HepG2 (cell line): ENCODE results near the gene SPATA13. TPM values are rescaled to one million over a fixed set of nuclear protein-coding genes. Genes with fewer than 3 reads are reported as not detected.
A peak's percentile ranks its signal among the peaks of the same experiment; 100 is the strongest.

ENCODE experiments used
- AKAP8 ChIP-seq: sonication (generic); formaldehyde crosslinking; IDR thresholded peaks from 2 replicates; pipeline ENCODE4 v1.5.1; 2020; ENCODE audit warnings: mild to moderate bottlenecking, missing genetic modification reagents
- ARNTL ChIP-seq: sonication (generic); formaldehyde crosslinking; IDR thresholded peaks from 2 replicates; pipeline ENCODE4 v1.4.0; 2020; ENCODE audit warnings: mild to moderate bottlenecking, missing genetic modification reagents
- ATF3 ChIP-seq: sonication (generic); formaldehyde crosslinking; IDR thresholded peaks from 2 replicates; pipeline ENCODE4 v1.4.0; 2020; ENCODE audit warnings: missing genetic modification reagents
- BATF2 ChIP-seq: sonication (generic); formaldehyde crosslinking; IDR thresholded peaks from 2 replicates; pipeline ENCODE4 v1.8.0; 2022; ENCODE audit warnings: mild to moderate bottlenecking, missing genetic modification reagents, moderate library complexity
- ESRRA ChIP-seq: sonication (generic); formaldehyde crosslinking; IDR thresholded peaks from 2 replicates; pipeline ENCODE4 v1.5.1; 2020; ENCODE audit warnings: mild to moderate bottlenecking, low read depth, missing genetic modification reagents
- ETS1 ChIP-seq: sonication (generic); formaldehyde crosslinking; IDR thresholded peaks from 2 replicates; pipeline ENCODE4 v1.4.0; 2020; ENCODE audit warnings: missing genetic modification reagents
- GTF3A ChIP-seq: sonication (generic); formaldehyde crosslinking; conservative IDR thresholded peaks from 2 replicates; pipeline ENCODE4 v1.4.0; 2020; ENCODE audit warnings: mild to moderate bottlenecking, missing genetic modification reagents
- HNF4G ChIP-seq, 2 experiments: sonication (generic) in 1 of 2; formaldehyde crosslinking in 1 of 2; IDR thresholded peaks; 2 replicates each; pipeline versions ENCODE4 v1.4.0 to v1.6.1; 2011 to 2020; ENCODE audit warnings: borderline replicate concordance in 2 of 2, low read depth in 2 of 2, mild to moderate bottlenecking in 2 of 2, low read length in 1 of 2, missing genetic modification reagents in 1 of 2, moderate library complexity in 1 of 2
- MED8 ChIP-seq: sonication (generic); formaldehyde crosslinking; IDR thresholded peaks from 2 replicates; pipeline ENCODE4 v1.8.1; 2023; ENCODE audit warnings: mild to moderate bottlenecking, missing genetic modification reagents; ENCODE audit not compliant: insufficient replicate concordance
- MTA1 ChIP-seq: sonication (generic); formaldehyde crosslinking; IDR thresholded peaks from 2 replicates; pipeline ENCODE4 v1.4.0; 2020; ENCODE audit warnings: missing genetic modification reagents, mild to moderate bottlenecking, borderline replicate concordance
- PLSCR1 ChIP-seq: sonication (generic); formaldehyde crosslinking; IDR thresholded peaks from 2 replicates; pipeline ENCODE4 v1.5.0; 2020; ENCODE audit warnings: missing genetic modification reagents, mild to moderate bottlenecking, borderline replicate concordance
- TBX2 ChIP-seq: sonication (generic); formaldehyde crosslinking; IDR thresholded peaks from 2 replicates; pipeline ENCODE4 v1.5.0; 2020; ENCODE audit warnings: missing genetic modification reagents, mild to moderate bottlenecking, borderline replicate concordance
- UBTF ChIP-seq: sonication (generic); formaldehyde crosslinking; IDR thresholded peaks from 2 replicates; pipeline ENCODE4 v1.4.0; 2020; ENCODE audit warnings: mild to moderate bottlenecking, missing genetic modification reagents
- ZBTB2 ChIP-seq: sonication (generic); formaldehyde crosslinking; IDR thresholded peaks from 2 replicates; pipeline ENCODE4 v1.8.0; 2022; ENCODE audit warnings: low read depth, missing genetic modification reagents
- ZBTB8A ChIP-seq: sonication (generic); formaldehyde crosslinking; IDR thresholded peaks from 2 replicates; pipeline ENCODE4 v1.4.0; 2020; ENCODE audit warnings: mild to moderate bottlenecking, low read depth, missing genetic modification reagents, borderline replicate concordance
- ZFP90 ChIP-seq: sonication (generic); formaldehyde crosslinking; IDR thresholded peaks from 2 replicates; pipeline ENCODE4 v1.8.0; 2022; ENCODE audit warnings: missing genetic modification reagents, mild to moderate bottlenecking, inconsistent platforms, borderline replicate concordance
- ZNF605 ChIP-seq: sonication (generic); formaldehyde crosslinking; IDR thresholded peaks from 2 replicates; pipeline ENCODE4 v1.8.0; 2022; ENCODE audit warnings: mild to moderate bottlenecking, missing genetic modification reagents
- ZNF644 ChIP-seq: IDR thresholded peaks from 2 replicates; pipeline ENCODE4 v1.6.1; 2016; ENCODE audit warnings: low read depth
- ZNF704 ChIP-seq: sonication (generic); formaldehyde crosslinking; IDR thresholded peaks from 2 replicates; pipeline ENCODE4 v1.8.1; 2023; ENCODE audit warnings: mild to moderate bottlenecking, inconsistent platforms, moderate library complexity, missing genetic modification reagents, borderline replicate concordance
- ZNF720 ChIP-seq: sonication (generic); formaldehyde crosslinking; IDR thresholded peaks from 2 replicates; pipeline ENCODE4 v1.4.0; 2020; ENCODE audit warnings: missing genetic modification reagents
- polyA plus RNA-seq, 8 experiments: library from polyadenylated mRNA; depleted of rRNA in 3 of 8; stranded (reverse) in 7 of 8; unstranded in 1 of 8; fragments of >200 nt; fragmentation: Illumina TruSeq in 4 of 8; extraction: Trizol in 4 of 8; gene quantifications; 2 replicates each; pipeline versions ENCODE4 v1.2.1 to v1.2.3, GENCODE V29; 2011 to 2016; ENCODE audit warnings: low read depth in 4 of 8, missing spikeins in 1 of 8, mixed read lengths in 1 of 8; ENCODE audit not compliant: insufficient read depth in 1 of 8
- total RNA-seq, 5 experiments: library from RNA; depleted of rRNA; stranded (reverse); fragments of >200 nt; fragmentation: Illumina TruSeq; extraction: Trizol; gene quantifications; 2 replicates each; pipeline ENCODE4 v1.2.3, GENCODE V29; 2016; ENCODE audit warnings: low read depth in 1 of 5

The SPATA13 gene
- total and polyA plus RNA-seq, 2 of the 13 experiments (the other 11 are each of a cell fraction or from before 2014, with no cell fraction given) = 11.3 to 14.2 TPM

GRCh38 chr13:24161010-24161775 is 673 bp downstream of the SPATA13 start (continued):
- TF ChIP-seq MED8 (CRISPR knock-in tag) (peak; percentile 47), ARNTL (CRISPR knock-in tag) (peak; percentile 40; the same call in 1 of the 2 replicates), PLSCR1 (CRISPR knock-in tag) (no peak), BATF2 (CRISPR knock-in tag) (no peak), ATF3 (CRISPR knock-in tag) (no peak), UBTF (CRISPR knock-in tag) (peak; percentile 85), ZNF720 (CRISPR knock-in tag) (no peak), ESRRA (no peak), ZNF704 (CRISPR knock-in tag) (no peak), TBX2 (no peak), ZBTB2 (no peak), HNF4G (IDR thresholded peaks at IDR 0.05; ENCODE audit: borderline replicate concordance, low read depth, low read length) (no peak), HNF4G (CRISPR knock-in tag; IDR thresholded peaks at IDR 0.05; ENCODE audit: borderline replicate concordance, low read depth) (peak; percentile 38; the same call in 1 of the 2 replicates), ZFP90 (CRISPR knock-in tag) (0 out of 2 replicates have a peak, but pooled peaks have one; percentile 23), MTA1 (CRISPR knock-in tag) (no peak), GTF3A (no peak), AKAP8 (CRISPR knock-in tag) (no peak), ETS1 (CRISPR knock-in tag) (no peak), ZBTB8A (CRISPR knock-in tag) (no peak), ZNF644 (CRISPR knock-in tag) (no peak), ZNF605 (CRISPR knock-in tag) (0 out of 2 replicates have a peak, but pooled peaks have one; percentile 59)
